GM12874 (cell line): ENCODE results near the gene SLC25A29.

Source experiments
- CTCF ChIP-seq: IDR thresholded peaks from 2 replicates; pipeline ENCODE4 v1.5.1; 2011; ENCODE audit warnings: low read depth, mild to moderate bottlenecking, control low read depth, low read length, moderate library complexity; ENCODE audit not compliant: insufficient read depth

SLC25A29 gene

GRCh38 chr14:100246809-100247428 lies 59.3 kb downstream of the SLC25A29 start:
- TF ChIP-seq CTCF = peak; percentile 30; the same call in 1 of the 2 replicates

DNA sequence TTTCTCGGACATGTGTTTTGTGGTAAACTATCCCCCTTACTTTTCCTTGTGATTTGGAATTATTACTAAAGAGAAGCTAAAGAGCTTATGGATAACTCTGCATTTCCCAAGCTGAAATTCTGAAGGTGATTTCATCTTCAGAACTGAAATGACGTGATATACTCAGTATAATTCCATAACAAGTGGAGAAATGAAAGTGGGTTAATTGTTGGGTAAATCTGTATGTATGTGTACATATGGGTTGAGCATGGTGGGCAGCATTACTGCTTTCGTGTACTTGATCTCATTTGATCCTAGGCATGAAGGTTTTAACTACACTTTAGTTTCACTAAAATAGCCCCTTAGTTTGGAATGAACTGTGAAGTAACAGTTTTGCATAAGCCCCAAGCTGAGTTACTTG lies 63.2 kb downstream of the SLC25A29 start:
- TF ChIP-seq CTCF = no peak

- TF ChIP-seq CTCF = no peak
Observed at GRCh38 chr14:100241279-100241678, 65.0 kb downstream of the SLC25A29 start.
